Activated B cell treated with CpG ODN at 0.5 μM for 24 hours (primary cell): ENCODE measurements around the gene LCN1. TPM values are rescaled to one million over a fixed set of nuclear protein-coding genes. Genes with fewer than 3 reads are reported as not detected.

ENCODE experiments used
- ATAC-seq: fragments of 200-7000 bp; cut with Tn5 transposase; one replicate; pipeline ENCODE4 v1.10.0; 2021; ENCODE audit warnings: low read depth, mild to moderate bottlenecking, moderate library complexity
- CTCF ChIA-PET: fragments of 350-600 bp; sonication (Branson Sonifier 250); formaldehyde crosslinking; loops from one replicate; lab custom pipeline; 2021; ENCODE audit warnings: antibody characterized with exemption; lab: Charles Lee
- POLR2A ChIA-PET: fragments of 350-600 bp; sonication (Branson Sonifier 250); formaldehyde crosslinking; loops from one replicate; lab custom pipeline; 2021; ENCODE audit warnings: antibody characterized with exemption; lab: Charles Lee
- DNase-seq: peaks from one replicate; pipeline ENCODE4 v3.0.0; 2022
- H3K27ac Mint-ChIP-seq: one replicate; pipeline ENCODE4 v1.8.0; 2020; ENCODE audit warnings: mixed read lengths
- H3K27me3 Mint-ChIP-seq: one replicate; pipeline ENCODE4 v1.8.0; 2021; ENCODE audit warnings: mixed read lengths
- H3K36me3 Mint-ChIP-seq: one replicate; pipeline ENCODE4 v1.8.0; 2021; ENCODE audit warnings: low read depth, mixed read lengths
- H3K4me1 Mint-ChIP-seq: one replicate; pipeline ENCODE4 v1.8.0; 2021; ENCODE audit warnings: mixed read lengths
- H3K4me3 Mint-ChIP-seq: one replicate; pipeline ENCODE4 v1.8.0; 2020; ENCODE audit warnings: mild to moderate bottlenecking, mixed read lengths
- H3K9me3 Mint-ChIP-seq: one replicate; pipeline ENCODE4 v1.8.0; 2020; ENCODE audit warnings: mixed read lengths
- CTCF ChIP-seq: fragments of 200-600 bp; IDR thresholded peaks from one replicate; pipeline ENCODE4 v1.8.0; 2022; ENCODE audit warnings: antibody characterized with exemption, mild to moderate bottlenecking
- intact Hi-C: fragments of 100-400 bp; cut with micrococcal nuclease; formaldehyde crosslinking; loops from one replicate; pipeline ENCODE4 v1.15.1; 2024
- total RNA-seq: library from RNA; stranded (reverse); gene quantifications from 2 replicates; pipeline ENCODE4 v1.2.3, GENCODE V29; 2022

LCN1 gene
- total RNA-seq, 1 donor from 2014 or later: not detected

GRCh38 chr9:135516132-135516860, 4.9 kb upstream of the LCN1 start:
- Mint-ChIP-seq H3K9me3 (no peaks in the 10 kb centered on the region), H3K27me3 (peaks cover 5% of the 10 kb centered on the region), H3K4me3 (no peak overlapping the region), H3K27ac (no peak overlapping the region), H3K4me1 (no peaks in the 10 kb centered on the region), H3K36me3 (no peaks in the 10 kb centered on the region)
- ChIA-PET POLR2A (no interaction called here), CTCF (no interaction called here)
- no peak for ATAC-seq
- TF ChIP-seq CTCF: no peak
- intact Hi-C loops: no loop called here
- no peak for DNase-seq

GRCh38 chr9:135517407-135517822, 3.8 kb upstream of the LCN1 start:
- DNase-seq: no peak
- POLR2A ChIA-PET: no interaction called here
- Mint-ChIP-seq H3K36me3 (no peaks in the 10 kb centered on the region), H3K27ac (no peak overlapping the region), H3K4me1 (no peaks in the 10 kb centered on the region), H3K9me3 (no peaks in the 10 kb centered on the region), H3K4me3 (no peak overlapping the region), H3K27me3 (peaks cover 5% of the 10 kb centered on the region)
- intact Hi-C loops: no loop called here
- CTCF ChIA-PET: no interaction called here
- TF ChIP-seq CTCF: no peak
- ATAC-seq: no peak

- intact Hi-C loops: no loop called here
- Mint-ChIP-seq H3K36me3 (no peaks in the 10 kb centered on the region), H3K4me1 (no peaks in the 10 kb centered on the region), H3K4me3 (no peak overlapping the region), H3K27me3 (peaks cover 5% of the 10 kb centered on the region), H3K9me3 (no peaks in the 10 kb centered on the region), H3K27ac (no peak overlapping the region)
- CTCF ChIA-PET: no interaction called here
- no peak for DNase-seq
- POLR2A ChIA-PET: no interaction called here
- no peak for TF ChIP-seq CTCF
- ATAC-seq: no peak
These were observed 1.9 kb upstream of the LCN1 start for GRCh38 chr9:135519179-135519971.

GRCh38 chr9:135521608-135522095, 412 bp downstream of the LCN1 start:
- Mint-ChIP-seq H3K4me3 (no peak overlapping the region), H3K4me1 (no peaks in the 10 kb centered on the region), H3K27me3 (peaks cover 4% of the 10 kb centered on the region), H3K27ac (no peak overlapping the region), H3K36me3 (no peaks in the 10 kb centered on the region), H3K9me3 (no peaks in the 10 kb centered on the region)
- intact Hi-C loops: no loop called here
- ChIA-PET CTCF (no interaction called here), POLR2A (no interaction called here)
- ATAC-seq (no peak), DNase-seq (no peak)
- TF ChIP-seq CTCF: no peak

- no peak for ATAC-seq
- intact Hi-C loops: no loop called here
- CTCF ChIA-PET: no interaction called here
- no peak for TF ChIP-seq CTCF
- no peaks in the 10 kb centered on the region for H3K4me1 Mint-ChIP-seq
- POLR2A ChIA-PET: no interaction called here
- H3K9me3 Mint-ChIP-seq: no peaks in the 10 kb centered on the region
- no peak overlapping the region for H3K27ac Mint-ChIP-seq
- H3K36me3 Mint-ChIP-seq: no peaks in the 10 kb centered on the region
- DNase-seq: no peak
- H3K27me3 Mint-ChIP-seq: peaks cover 4% of the 10 kb centered on the region
- no peak overlapping the region for H3K4me3 Mint-ChIP-seq
These were observed 1.1 kb downstream of the LCN1 start for GRCh38 chr9:135522137-135522877.
